HG02759 (cell line): ENCODE data around the gene ZDHHC7.

ENCODE experiments used
- ATAC-seq: cut with Tn5 transposase; IDR thresholded peaks from one replicate; pipeline ENCODE4 v1.9.1; 2021; ENCODE audit warnings: mild to moderate bottlenecking, moderate library complexity; ENCODE audit not compliant: unreplicated experiment

Gene ZDHHC7

GRCh38 chr16:84970447-84971127, 40.7 kb downstream of the ZDHHC7 start:
- no peak for ATAC-seq

DNA sequence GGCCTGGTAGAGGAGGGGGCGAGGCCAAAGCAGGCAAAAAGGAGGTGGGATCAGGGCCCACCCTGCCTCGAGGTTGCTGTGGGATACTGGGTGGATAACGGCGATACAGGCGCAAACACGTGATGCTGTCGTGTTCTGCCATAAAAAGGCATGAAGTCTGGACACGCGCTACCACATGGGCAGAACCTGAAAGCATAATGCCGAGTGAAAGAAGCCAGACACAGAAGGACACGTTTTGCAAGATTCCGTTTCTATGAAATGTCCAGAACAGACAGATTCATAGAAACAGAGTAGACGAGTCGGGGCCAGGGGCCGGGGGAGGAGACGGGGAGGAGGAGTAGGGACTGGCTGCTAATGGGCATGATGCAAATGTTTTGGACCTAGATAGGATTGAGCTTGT, 43.5 kb downstream of the ZDHHC7 start:
- no peak for ATAC-seq

DNA sequence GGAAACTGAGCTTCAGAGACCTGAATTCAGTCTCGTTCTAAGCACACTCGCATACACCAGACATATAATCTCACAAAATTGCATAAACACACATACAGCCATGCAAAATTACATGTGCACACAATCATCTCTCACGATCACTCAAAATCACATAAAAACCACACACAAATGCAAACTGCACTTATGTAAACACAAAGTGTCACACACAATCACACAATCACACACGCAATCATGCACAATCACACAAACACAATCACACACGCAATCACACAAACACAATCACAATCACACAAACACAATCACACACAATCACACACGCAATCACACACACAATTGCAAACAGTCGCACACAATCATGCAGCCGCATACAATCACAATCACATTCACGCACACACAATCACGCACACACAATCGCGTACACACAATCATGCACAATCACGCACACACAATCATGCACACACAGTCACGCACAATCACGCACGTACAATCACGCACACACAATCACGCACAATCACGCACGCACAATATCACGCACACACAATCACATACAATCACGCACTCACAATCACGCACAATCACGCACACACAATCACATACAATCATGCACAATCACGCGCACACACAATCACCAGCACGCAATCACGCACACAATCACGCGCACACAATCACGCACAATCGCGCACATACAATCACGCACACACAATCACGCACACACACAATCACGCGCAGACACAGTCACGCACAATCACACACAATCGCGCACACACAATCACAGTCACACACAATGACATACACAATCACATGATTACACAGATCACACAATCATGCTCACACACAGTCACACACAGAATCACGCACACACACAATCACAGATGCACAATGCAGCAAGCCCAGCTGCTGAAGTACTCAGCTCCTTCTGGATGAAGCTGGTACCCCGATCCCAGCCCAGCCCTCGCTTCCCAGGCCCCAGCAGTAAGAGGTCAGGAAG, 45.6 kb downstream of the ZDHHC7 start:
- ATAC-seq, result no peak

DNA sequence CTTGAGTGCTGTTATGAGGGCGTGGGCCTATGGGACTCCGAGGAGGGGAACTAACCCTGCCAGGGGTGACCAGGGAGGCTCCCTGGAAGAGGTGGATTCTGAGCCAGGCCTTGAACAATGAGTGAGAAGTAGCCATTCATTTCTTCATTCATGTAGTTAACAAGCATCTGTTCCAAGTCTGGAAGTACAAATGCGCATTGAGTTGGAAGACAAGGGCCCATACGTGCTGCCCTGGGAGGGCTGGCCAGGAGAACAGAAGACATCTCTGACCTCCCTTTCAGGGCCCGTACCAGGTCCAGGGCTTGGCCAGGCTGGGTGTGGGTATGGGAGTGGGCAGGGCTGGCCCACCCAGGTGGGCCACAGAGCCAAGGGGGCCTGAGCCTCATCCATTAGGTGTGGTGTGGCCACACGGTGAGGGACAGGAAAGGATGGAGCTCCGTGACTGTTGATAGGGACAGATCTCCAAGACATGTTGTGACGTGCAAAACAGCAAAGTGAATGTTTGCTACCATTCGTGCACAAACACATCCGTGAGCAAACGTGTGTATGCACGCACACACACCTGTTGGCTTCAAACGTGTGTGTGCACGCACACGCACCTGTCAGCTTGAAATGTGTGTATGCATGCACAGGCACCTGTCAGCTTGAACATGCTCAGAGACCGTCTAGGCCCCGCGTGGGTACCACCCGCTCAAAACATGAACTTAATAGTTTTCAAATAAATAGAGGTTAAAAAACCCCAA, 46.8 kb downstream of the ZDHHC7 start:
- ATAC-seq, result no peak

DNA sequence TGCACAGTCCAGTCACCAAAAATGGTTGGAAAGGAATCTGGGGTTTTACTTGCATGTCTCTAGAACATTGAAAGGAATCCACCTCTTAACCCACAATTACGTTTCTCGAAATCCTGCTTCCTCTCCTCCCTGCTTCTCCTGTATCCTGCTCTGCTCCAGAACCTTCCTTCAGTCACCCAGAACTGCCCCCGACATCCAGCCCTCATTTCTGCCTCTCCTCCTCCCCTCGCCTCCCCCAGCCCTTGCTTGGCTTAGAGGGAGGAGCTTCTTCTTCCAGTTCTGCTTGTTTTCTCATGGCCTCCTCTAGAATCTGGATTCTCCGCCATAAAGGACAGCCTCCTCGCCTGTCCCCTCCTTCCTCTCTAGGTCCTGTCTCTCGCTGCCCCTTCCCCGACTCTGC, 48.3 kb downstream of the ZDHHC7 start:
- no peak for ATAC-seq

DNA sequence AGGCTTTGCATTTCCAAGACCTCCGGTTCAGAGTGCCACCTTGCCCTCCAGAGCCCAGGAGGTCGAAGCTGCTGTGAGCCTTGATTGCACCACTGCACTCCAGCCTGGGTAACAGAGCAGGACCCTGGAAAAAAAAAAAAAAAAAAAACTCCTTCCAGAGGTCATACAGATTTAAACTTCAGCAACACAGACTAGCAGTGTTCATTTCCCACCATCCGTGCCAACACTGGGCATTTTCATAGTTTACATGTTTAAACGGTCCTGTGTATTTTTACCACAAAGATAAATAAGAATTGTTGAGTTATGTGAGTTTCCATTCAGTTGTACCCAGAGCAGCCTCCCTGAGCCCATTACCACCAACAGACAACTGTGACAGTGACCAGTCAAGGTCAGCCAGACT, 50.4 kb downstream of the ZDHHC7 start:
- no peak for ATAC-seq

DNA sequence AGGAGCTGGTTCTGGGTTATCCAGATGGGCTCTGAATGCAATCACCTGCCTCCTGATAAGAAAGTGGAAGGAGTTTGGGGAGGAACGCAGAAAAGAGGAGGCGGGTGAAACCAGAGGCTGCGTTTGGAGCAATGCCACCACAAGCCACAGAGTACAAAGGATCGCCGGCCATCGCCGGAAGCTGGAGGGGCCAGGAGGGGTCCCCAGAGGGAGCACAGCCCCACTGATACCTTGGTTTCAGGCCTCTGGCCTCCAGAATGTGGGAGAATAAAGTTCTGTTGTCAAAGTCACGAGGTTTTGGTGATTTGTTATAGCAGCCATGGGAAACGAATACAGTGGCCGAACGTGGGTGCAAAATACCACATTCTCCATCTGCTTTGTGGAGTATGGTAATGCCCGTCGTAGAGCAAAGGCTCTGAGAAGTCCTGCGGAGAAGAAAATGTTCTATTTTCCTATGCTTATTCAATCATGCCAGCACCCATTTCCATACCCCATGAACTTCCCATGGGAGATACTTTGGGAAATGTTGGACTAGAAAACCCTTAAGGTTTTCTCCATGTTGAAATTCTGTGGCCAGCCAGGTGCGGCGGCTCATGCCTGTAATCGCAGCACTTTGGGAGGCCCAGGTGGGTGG, 51.4 kb downstream of the ZDHHC7 start:
- no peak for ATAC-seq

GRCh38 chr16:84959045-84959576, 52.2 kb downstream of the ZDHHC7 start:
- ATAC-seq, result no peak

DNA sequence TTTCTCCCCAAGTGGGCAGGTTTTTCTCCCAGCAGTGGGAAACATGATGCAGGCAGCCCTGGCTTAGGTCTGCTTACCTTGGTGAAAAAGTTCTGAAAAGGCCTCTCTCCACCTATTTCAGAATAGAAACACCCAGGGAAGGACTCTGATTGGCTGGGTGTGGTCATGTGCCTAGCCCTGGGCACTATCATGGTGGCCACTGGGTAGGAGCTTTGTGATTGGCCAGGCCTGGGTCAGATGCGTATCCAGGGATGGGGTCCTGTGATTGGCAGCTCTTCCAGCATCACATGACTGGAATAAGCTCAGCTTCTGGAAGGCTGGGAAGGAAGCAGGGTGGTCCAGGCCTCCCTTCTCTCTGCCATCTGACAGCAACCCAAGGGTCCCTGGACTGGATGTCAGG, 53.5 kb downstream of the ZDHHC7 start:
- no peak for ATAC-seq

DNA sequence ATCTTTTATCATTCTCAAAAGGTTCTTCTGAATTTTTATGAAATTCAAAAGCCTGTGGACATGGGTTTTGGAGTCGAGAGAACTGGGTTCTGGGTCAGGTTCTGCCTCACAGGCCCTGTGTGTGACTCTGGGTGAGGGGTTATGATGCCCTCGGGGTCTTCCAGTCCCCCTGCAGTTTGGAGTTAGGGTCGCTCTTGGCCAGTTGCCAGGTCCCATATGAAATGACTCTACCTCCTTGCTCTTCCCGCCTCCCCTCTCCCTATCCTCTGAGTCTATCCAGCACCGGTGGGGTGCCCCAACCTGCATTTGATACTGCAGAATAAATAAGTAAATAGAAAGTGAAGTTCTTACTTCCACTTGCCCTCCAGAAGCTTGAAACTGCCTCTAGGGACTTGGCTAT, 54.1 kb downstream of the ZDHHC7 start:
- ATAC-seq, result no peak

GRCh38 chr16:84955427-84955826, 55.9 kb downstream of the ZDHHC7 start:
- ATAC-seq, result no peak

DNA sequence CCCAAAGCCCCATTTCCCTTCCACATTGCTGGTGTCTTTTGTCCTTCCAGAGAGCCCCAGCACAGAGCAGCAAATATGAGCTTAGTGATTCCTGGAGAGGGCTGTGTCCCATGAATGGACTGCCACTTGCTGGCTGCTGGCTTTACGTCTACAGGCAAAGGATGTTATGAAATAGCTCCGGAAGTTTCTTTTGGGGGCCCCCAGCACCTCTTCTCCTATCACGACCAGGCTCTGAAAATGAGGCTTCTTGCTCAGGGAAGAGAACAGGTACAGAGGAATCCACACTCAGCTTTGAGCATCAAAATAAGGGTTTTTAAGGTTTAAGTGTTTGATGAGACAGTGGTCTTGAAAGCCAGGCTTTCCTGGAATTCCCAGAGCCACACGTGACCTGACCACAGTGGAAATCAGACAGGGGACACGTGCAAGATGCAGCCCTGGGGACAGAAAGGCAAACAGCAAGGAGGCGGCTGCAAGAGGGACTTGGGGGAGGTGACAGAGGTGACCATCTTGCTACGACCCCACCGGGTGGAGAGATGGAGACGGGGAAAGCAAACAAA, 58.1 kb downstream of the ZDHHC7 start:
- no peak for ATAC-seq

- ATAC-seq, result no peak
These were observed 58.8 kb downstream of the ZDHHC7 start for GRCh38 chr16:84952335-84953189.

- no peak for ATAC-seq
These were observed 60.4 kb downstream of the ZDHHC7 start for GRCh38 chr16:84950906-84951305.

- no peak for ATAC-seq
These were observed 61.4 kb downstream of the ZDHHC7 start for GRCh38 chr16:84949772-84950436.

GRCh38 chr16:84948851-84949610, 62.3 kb downstream of the ZDHHC7 start:
- ATAC-seq, result no peak

- ATAC-seq, result no peak
These were observed 63.1 kb downstream of the ZDHHC7 start for GRCh38 chr16:84947996-84948850.
